ENCODE data around the gene PRKCA. TPM values are rescaled to one million over a fixed set of nuclear protein-coding genes. Genes with fewer than 3 reads are reported as not detected.

The PRKCA gene
- total RNA-seq, 2 experiments from 2014 or later: 84.4 to 87.9 TPM

DNA sequence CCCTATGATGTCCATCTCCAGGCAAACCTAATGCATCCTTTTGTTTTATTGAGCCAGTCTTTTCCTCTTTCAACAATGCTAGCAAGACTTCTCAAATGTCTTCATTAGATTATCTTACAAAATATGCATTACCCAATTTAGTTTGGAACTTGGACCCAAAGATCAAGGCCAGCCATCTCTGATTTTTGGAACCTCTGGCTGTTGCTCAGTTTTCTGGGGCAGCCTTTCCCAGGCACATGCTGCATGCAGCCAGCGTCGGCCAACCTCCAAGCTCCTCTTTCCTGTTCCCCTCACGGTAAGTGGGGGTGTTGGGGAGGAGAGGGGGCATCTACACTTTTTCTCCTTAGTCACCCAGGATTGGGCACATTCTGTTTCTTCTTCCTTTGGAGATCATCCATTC, 189.3 kb downstream of the PRKCA start:
- Mint-ChIP-seq H3K4me1 (ENCODE audit: low read depth) (peaks cover 67% of the 10 kb centered on the region), H3K4me3 (no peak overlapping the region), H3K9me3 (no peaks in the 10 kb centered on the region), H3K27me3 (no peaks in the 10 kb centered on the region), H3K27ac (peak overlapping the region; percentile 82), H3K36me3 (ENCODE audit: low read depth) (peaks cover 29% of the 10 kb centered on the region)
- TF ChIP-seq, protein P1, sequence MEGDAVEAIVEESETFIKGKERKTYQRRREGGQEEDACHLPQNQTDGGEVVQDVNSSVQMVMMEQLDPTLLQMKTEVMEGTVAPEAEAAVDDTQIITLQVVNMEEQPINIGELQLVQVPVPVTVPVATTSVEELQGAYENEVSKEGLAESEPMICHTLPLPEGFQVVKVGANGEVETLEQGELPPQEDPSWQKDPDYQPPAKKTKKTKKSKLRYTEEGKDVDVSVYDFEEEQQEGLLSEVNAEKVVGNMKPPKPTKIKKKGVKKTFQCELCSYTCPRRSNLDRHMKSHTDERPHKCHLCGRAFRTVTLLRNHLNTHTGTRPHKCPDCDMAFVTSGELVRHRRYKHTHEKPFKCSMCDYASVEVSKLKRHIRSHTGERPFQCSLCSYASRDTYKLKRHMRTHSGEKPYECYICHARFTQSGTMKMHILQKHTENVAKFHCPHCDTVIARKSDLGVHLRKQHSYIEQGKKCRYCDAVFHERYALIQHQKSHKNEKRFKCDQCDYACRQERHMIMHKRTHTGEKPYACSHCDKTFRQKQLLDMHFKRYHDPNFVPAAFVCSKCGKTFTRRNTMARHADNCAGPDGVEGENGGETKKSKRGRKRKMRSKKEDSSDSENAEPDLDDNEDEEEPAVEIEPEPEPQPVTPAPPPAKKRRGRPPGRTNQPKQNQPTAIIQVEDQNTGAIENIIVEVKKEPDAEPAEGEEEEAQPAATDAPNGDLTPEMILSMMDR (IDR thresholded peaks at IDR 0.05): no peak
- CTCF ChIA-PET: no interaction called here
- ATAC-seq (no peak), DNase-seq (no peak)
- POLR2A ChIA-PET: interaction anchor here (0.8 to 1.8 kb wide), 2 partner anchors 17 to 19 kb away, joined by 4 read pairs; no protein-coding TSS in a partner anchor
- intact Hi-C loops (cut with micrococcal nuclease): no loop called here

GRCh38 chr17:66492080-66492479, 189.7 kb downstream of the PRKCA start:
- no peaks in the 10 kb centered on the region for H3K9me3 Mint-ChIP-seq
- no peak overlapping the region for H3K4me3 Mint-ChIP-seq
- TF ChIP-seq, protein P1 (IDR thresholded peaks at IDR 0.05): no peak
- no peak for ATAC-seq
- H3K27ac Mint-ChIP-seq: peak overlapping the region; percentile 5
- DNase-seq: no peak
- ChIA-PET CTCF (no interaction called here), POLR2A (interaction anchor here (1.8 kb wide), 1 partner anchor 19 kb away, joined by 4 read pairs; no protein-coding TSS in a partner anchor)
- intact Hi-C loops (cut with micrococcal nuclease): no loop called here
- peaks cover 30% of the 10 kb centered on the region for H3K36me3 Mint-ChIP-seq (ENCODE audit: low read depth)
- H3K27me3 Mint-ChIP-seq: no peaks in the 10 kb centered on the region
- H3K4me1 Mint-ChIP-seq (ENCODE audit: low read depth): peaks cover 65% of the 10 kb centered on the region

GRCh38 chr17:66492561-66493005, 190.2 kb downstream of the PRKCA start:
- DNase-seq (no peak), ATAC-seq (no peak)
- intact Hi-C loops (cut with micrococcal nuclease): no loop called here
- peaks cover 31% of the 10 kb centered on the region for H3K36me3 Mint-ChIP-seq (ENCODE audit: low read depth)
- POLR2A ChIA-PET: interaction anchor here (1.8 kb wide), 1 partner anchor 18 kb away, joined by 4 read pairs; no protein-coding TSS in a partner anchor
- H3K9me3 Mint-ChIP-seq: no peaks in the 10 kb centered on the region
- H3K4me1 Mint-ChIP-seq (ENCODE audit: low read depth): peaks cover 61% of the 10 kb centered on the region
- H3K4me3 Mint-ChIP-seq: no peak overlapping the region
- no peak overlapping the region for H3K27ac Mint-ChIP-seq
- no peaks in the 10 kb centered on the region for H3K27me3 Mint-ChIP-seq
- CTCF ChIA-PET: no interaction called here
- TF ChIP-seq, protein P1 (IDR thresholded peaks at IDR 0.05): no peak

- peaks cover 39% of the 10 kb centered on the region for H3K36me3 Mint-ChIP-seq (ENCODE audit: low read depth)
- no peaks in the 10 kb centered on the region for H3K27me3 Mint-ChIP-seq
- intact Hi-C loops (cut with micrococcal nuclease): no loop called here
- POLR2A ChIA-PET: no interaction called here
- H3K4me3 Mint-ChIP-seq: no peak overlapping the region
- H3K4me1 Mint-ChIP-seq (ENCODE audit: low read depth): peaks cover 52% of the 10 kb centered on the region
- no peak for DNase-seq
- peak overlapping the region; percentile 66 for H3K27ac Mint-ChIP-seq
- no peaks in the 10 kb centered on the region for H3K9me3 Mint-ChIP-seq
- CTCF ChIA-PET: no interaction called here
- ATAC-seq: peak; percentile 38
- TF ChIP-seq, protein P1 (IDR thresholded peaks at IDR 0.05): no peak
Observed at GRCh38 chr17:66493283-66494019, 191.0 kb downstream of the PRKCA start.
